Upper lobe of right lung (tissue), 1 donor: ENCODE results near the gene UBE2Q1. TPM values are rescaled to one million over a fixed set of nuclear protein-coding genes. Genes with fewer than 3 reads are reported as not detected.

Experiments
- ATAC-seq: fragments of 200-7000 bp; cut with Tn5 transposase; one replicate; pipeline ENCODE4 v1.9.1; 2020; ENCODE audit warnings: mild to moderate bottlenecking, moderate library complexity
- DNase-seq: peaks from one replicate; pipeline ENCODE4 v3.0.0-alpha.2; 2020
- H3K27ac ChIP-seq: fragments of 200-600 bp; one replicate; pipeline ENCODE4 v1.8.0; 2022
- H3K27me3 ChIP-seq: fragments of 200-600 bp; one replicate; pipeline ENCODE4 v1.8.0; 2022; ENCODE audit warnings: mild to moderate bottlenecking
- H3K36me3 ChIP-seq: fragments of 200-600 bp; one replicate; pipeline ENCODE4 v1.8.0; 2022
- H3K4me1 ChIP-seq: fragments of 200-600 bp; one replicate; pipeline ENCODE4 v1.8.0; 2022
- H3K4me3 ChIP-seq: fragments of 200-600 bp; one replicate; pipeline ENCODE4 v1.8.0; 2022; ENCODE audit warnings: mild to moderate bottlenecking
- H3K9me3 ChIP-seq: fragments of 200-600 bp; one replicate; pipeline ENCODE4 v1.8.0; 2022
- intact Hi-C: fragments of 100-400 bp; cut with DNase I; formaldehyde crosslinking; loops from one replicate; pipeline ENCODE4 v1.11.0; 2022
- total RNA-seq: library from RNA; stranded (reverse); fragmentation: NEBNext Ultra II Directional; extraction: Animal tissue kit (Norgen Biotek cat#: 25700); gene quantifications from one replicate; pipeline ENCODE4 v1.2.1, GENCODE V29; 2021
- TF ChIP-seq, protein P1 (sequence below): fragments of 200-600 bp; IDR thresholded peaks from one replicate; pipeline ENCODE4 v1.8.0; 2022; ENCODE audit warnings: antibody characterized with exemption
- donor health status: DM: no; HTN: yes; CAD: no; lungs with severe emphysema.

UBE2Q1 gene
- total RNA-seq, 1 donor from 2014 or later, result 93.5 TPM

- intact Hi-C loops, result no loop called here
- Histone ChIP-seq H3K4me3 (no peak overlapping the region), H3K27ac (no peak overlapping the region), H3K27me3 (no peaks in the 10 kb centered on the region), H3K4me1 (peaks cover 34% of the 10 kb centered on the region), H3K9me3 (no peaks in the 10 kb centered on the region), H3K36me3 (peaks cover 78% of the 10 kb centered on the region)
- TF ChIP-seq, protein P1, sequence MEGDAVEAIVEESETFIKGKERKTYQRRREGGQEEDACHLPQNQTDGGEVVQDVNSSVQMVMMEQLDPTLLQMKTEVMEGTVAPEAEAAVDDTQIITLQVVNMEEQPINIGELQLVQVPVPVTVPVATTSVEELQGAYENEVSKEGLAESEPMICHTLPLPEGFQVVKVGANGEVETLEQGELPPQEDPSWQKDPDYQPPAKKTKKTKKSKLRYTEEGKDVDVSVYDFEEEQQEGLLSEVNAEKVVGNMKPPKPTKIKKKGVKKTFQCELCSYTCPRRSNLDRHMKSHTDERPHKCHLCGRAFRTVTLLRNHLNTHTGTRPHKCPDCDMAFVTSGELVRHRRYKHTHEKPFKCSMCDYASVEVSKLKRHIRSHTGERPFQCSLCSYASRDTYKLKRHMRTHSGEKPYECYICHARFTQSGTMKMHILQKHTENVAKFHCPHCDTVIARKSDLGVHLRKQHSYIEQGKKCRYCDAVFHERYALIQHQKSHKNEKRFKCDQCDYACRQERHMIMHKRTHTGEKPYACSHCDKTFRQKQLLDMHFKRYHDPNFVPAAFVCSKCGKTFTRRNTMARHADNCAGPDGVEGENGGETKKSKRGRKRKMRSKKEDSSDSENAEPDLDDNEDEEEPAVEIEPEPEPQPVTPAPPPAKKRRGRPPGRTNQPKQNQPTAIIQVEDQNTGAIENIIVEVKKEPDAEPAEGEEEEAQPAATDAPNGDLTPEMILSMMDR, result no peak
- DNase-seq (no peak), ATAC-seq (no peak)
Measured at GRCh38 chr1:154599658-154600057, 41.2 kb upstream of the UBE2Q1 start.

DNA sequence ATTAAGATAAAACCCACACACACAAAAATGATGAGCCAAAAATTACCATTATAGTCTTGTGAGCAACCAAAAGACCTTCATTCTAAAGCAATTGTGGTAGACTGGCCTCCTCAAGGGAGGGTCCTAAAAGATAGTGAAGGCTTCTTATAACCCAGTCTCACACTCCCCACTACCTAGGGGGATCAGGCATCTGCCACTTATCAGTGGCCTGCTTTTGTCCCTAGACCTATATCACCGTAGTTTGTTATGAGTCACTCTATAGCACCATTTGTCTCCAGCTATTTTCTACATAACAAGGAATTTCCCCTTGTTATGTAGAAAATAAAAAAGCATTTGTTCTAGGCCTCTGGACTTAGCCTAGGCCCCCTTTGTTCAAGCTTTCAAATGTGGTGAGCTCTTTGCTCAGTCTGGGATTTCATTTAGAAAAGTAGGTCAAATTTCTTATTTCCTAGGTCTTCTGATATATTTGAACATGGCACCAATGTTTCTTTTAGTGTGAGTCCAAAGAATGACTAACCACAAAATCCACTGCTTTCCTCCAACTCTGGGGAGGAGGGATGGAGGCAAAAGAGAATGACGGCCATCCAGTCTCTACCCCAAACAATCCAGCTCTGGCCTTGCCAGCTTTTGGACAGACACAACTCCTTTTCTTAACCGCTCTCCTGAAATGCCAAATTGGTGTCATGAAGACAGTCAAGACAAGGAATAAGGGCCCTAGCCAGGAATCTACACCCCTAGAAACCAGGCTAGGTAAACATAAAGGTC is 40.6 kb upstream of the UBE2Q1 start:
- no peaks in the 10 kb centered on the region for H3K27me3 ChIP-seq
- DNase-seq (no peak), ATAC-seq (no peak)
- no peaks in the 10 kb centered on the region for H3K9me3 ChIP-seq
- TF ChIP-seq, protein P1, result no peak
- H3K4me1 ChIP-seq, result peaks cover 29% of the 10 kb centered on the region
- H3K4me3 ChIP-seq, result no peak overlapping the region
- H3K27ac ChIP-seq, result no peak overlapping the region
- peaks cover 84% of the 10 kb centered on the region for H3K36me3 ChIP-seq
- intact Hi-C loops, result no loop called here

DNA sequence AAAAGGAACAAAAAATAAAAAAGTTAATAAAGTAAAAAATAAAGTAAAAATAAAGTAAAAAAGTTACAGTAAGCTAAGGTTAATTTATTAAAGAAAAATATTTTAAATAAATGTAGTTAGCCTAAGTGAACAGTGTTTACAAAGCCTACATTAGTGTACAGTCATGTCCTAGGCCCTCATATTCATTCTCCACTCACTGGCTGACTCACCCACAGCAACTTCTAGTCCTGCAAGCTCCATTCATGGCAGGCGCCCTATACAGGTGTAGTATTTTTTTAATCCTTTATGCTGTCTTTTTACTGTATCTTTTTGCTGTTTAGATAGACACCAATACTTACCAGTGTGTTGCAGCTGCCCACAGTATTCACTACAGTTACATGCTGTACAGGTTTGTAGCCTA is 37.2 kb upstream of the UBE2Q1 start:
- Histone ChIP-seq H3K4me3 (no peak overlapping the region), H3K27ac (no peak overlapping the region), H3K36me3 (peaks cover 95% of the 10 kb centered on the region), H3K27me3 (no peaks in the 10 kb centered on the region), H3K4me1 (peaks cover 12% of the 10 kb centered on the region), H3K9me3 (no peaks in the 10 kb centered on the region)
- ATAC-seq, result no peak
- intact Hi-C loops, result no loop called here
- no peak for DNase-seq
- TF ChIP-seq, protein P1, result no peak

DNA sequence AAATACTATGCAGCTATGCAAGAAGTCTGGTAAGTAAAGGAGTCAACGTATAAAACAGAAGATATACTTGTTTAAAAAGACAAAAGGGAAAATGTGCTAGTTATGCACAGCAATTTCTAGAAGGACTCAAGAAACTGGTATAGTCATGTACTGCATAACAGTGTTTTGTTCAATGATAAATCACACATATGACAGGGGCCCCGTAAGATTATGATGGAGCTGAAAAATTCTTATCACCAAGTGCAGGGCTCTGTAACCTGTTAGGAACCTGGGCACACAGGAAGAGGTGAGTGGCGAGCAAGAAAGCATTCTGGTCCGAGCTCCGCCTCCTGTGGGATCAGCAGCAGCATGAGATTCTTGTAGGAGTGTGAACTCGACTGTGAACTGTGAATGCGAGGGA is 36.3 kb upstream of the UBE2Q1 start:
- Histone ChIP-seq H3K4me3 (no peak overlapping the region), H3K36me3 (peaks cover 95% of the 10 kb centered on the region), H3K9me3 (no peaks in the 10 kb centered on the region), H3K27me3 (no peaks in the 10 kb centered on the region), H3K27ac (no peak overlapping the region), H3K4me1 (peaks cover 4% of the 10 kb centered on the region)
- intact Hi-C loops, result no loop called here
- TF ChIP-seq, protein P1, result no peak
- DNase-seq (no peak), ATAC-seq (no peak)

DNA sequence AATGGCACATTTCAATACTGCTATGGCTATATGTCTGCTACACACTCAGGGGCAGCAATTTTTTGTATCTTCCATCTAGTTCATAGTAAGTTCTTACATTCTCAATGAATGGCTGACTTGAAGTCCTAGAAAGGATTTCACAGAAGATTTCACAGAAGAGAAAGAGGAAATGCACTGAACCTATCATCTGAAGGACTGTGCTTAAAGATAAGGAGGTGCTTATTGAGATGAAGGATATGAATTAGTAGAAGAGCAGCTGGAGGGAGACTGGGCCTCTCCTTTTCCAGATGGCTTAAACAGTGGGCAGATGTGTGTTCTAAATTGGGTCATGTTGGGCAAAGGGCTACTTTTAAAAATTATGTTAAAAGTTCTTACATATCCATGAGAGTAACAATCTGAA is 34.9 kb upstream of the UBE2Q1 start:
- intact Hi-C loops, result no loop called here
- no peaks in the 10 kb centered on the region for H3K27me3 ChIP-seq
- H3K27ac ChIP-seq, result no peak overlapping the region
- peaks cover 100% of the 10 kb centered on the region for H3K36me3 ChIP-seq
- no peaks in the 10 kb centered on the region for H3K9me3 ChIP-seq
- no peaks in the 10 kb centered on the region for H3K4me1 ChIP-seq
- H3K4me3 ChIP-seq, result no peak overlapping the region
- no peak for DNase-seq
- no peak for ATAC-seq
- TF ChIP-seq, protein P1, result no peak

GRCh38 chr1:154591206-154591605 is 32.7 kb upstream of the UBE2Q1 start:
- no peaks in the 10 kb centered on the region for H3K4me1 ChIP-seq
- H3K4me3 ChIP-seq, result no peak overlapping the region
- peaks cover 100% of the 10 kb centered on the region for H3K36me3 ChIP-seq
- ATAC-seq, result no peak
- H3K27me3 ChIP-seq, result no peaks in the 10 kb centered on the region
- intact Hi-C loops, result no loop called here
- no peaks in the 10 kb centered on the region for H3K9me3 ChIP-seq
- DNase-seq, result no peak
- TF ChIP-seq, protein P1, result no peak
- no peak overlapping the region for H3K27ac ChIP-seq
